GM20431 (cell line): ENCODE measurements around the gene RNLS.

Experiments
- in situ Hi-C: fragments of 300-500 bp; cut with MseI, MboI; formaldehyde crosslinking; loops from one replicate; pipeline ENCODE4 v1.15.0; 2020; ENCODE audit warnings: low sequenced_read_pairs; ENCODE audit not compliant: unreplicated experiment

Gene RNLS

DNA sequence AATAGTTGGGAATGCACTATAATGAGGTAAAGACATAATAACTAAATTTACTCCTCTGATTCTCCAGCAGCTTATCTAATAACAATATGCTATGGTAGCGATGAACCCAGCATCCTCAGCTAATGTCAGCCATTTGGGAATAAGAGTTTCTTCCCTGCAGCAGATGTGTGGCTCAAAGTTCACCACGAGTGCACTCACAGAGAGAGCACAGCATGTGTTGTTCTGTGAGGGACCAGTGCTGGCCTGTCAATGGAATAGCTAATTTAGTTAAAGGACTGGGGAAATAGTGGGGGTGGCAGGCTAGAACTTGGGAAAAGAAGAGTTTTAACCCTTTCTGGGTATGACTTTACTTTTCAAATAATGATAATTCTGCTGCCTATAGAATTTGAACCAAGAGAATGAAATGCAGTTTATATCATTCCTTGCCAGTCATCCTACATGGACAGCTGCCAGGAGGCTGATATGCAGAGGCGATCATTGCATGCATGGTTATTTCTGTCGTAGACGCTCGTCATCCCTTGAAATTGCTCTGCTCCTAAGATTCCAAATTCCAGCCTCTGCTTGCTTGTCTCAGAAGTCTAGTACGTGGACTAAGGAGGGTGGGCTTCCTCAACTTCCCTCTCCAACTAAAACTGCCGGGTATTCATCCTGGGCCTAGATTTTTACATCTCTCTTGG is 355.6 kb downstream of the RNLS start:
- in situ Hi-C loops: no loop called here

DNA sequence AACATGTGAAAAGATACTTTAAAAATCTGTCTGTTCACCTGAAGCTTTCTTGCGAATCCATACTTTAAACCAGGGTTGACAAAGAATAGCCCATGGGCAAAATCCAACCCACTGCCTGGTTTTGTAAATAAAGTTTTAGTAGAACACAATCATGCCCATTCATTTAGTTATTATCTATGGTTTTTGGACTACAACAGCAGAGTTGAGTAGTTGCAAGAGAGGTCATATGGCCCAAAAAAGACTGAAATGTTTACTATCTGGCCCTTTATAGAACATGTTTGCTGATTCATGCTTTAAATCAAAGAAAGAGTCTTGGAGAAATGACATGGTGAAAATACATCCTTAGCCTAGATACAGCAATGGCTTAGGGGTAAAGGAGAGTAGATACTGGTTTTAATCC is 356.2 kb downstream of the RNLS start:
- in situ Hi-C loops: no loop called here

DNA sequence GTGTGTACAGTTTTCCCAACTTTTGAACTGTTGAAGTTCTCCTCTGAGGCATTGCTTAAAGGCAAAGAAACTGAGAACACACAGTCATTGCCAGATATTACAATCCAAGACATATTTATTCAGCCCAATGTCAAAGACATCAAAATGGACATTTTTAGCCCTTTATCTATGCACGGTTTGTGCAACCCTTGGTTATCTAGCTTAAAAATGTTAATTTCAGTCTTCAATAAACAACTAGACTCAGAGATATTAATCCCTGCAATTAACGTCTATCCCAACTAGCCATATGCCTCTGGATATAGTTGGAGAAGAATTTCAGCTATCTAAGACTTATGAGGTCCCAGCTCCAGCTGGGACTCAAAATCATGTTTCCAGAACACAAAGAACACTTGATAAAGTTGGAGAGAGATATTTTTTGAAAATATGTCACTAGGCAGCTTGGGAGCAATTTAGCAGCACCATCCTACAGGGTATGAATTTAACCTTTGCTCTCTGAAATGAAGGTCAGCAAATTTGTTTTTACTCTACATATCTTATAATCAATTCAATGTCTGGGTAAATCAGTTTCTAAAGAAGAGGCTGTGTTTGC is 357.0 kb downstream of the RNLS start:
- in situ Hi-C loops: no loop called here
